H9 (cell line): Measurements from ENCODE around the gene KRT1. TPM values are rescaled to one million over a fixed set of nuclear protein-coding genes. Genes with fewer than 3 reads are reported as not detected.

Experiments used
- DNase-seq: peaks from one replicate; pipeline ENCODE4 v3.0.0-alpha.2; 2017
- H2AFZ ChIP-seq: one replicate; pipeline ENCODE4 v1.6.1; 2013; ENCODE audit warnings: mild to moderate bottlenecking, low read length, control low read depth, moderate library complexity
- H2AK5ac ChIP-seq: 2 replicates; pipeline ENCODE4 v1.6.1; 2013; ENCODE audit warnings: low read length, control low read depth, mixed read lengths; ENCODE audit not compliant: insufficient read length
- H2BK120ac ChIP-seq: one replicate; pipeline ENCODE4 v1.6.1; 2013; ENCODE audit warnings: low read depth, mild to moderate bottlenecking, low read length, control low read depth, inconsistent platforms; ENCODE audit not compliant: poor library complexity, severe bottlenecking
- H2BK12ac ChIP-seq: 2 replicates; pipeline ENCODE4 v1.6.1; 2013; ENCODE audit warnings: low read length, control low read depth, mixed read lengths, low read depth; ENCODE audit not compliant: insufficient read length
- H2BK15ac ChIP-seq: 2 replicates; pipeline ENCODE4 v1.6.1; 2013; ENCODE audit warnings: low read depth, low read length, control low read depth
- H2BK20ac ChIP-seq: one replicate; pipeline ENCODE4 v1.6.1; 2013; ENCODE audit warnings: low read depth, mild to moderate bottlenecking, low read length, control low read depth, inconsistent platforms; ENCODE audit not compliant: poor library complexity, severe bottlenecking
- H2BK5ac ChIP-seq: 2 replicates; pipeline ENCODE4 v1.6.1; 2013; ENCODE audit warnings: low read length, control low read depth, mixed read lengths; ENCODE audit not compliant: insufficient read length
- H3K14ac ChIP-seq: 2 replicates; pipeline ENCODE4 v1.6.1; 2013; ENCODE audit warnings: low read length, control low read depth; ENCODE audit not compliant: insufficient read depth
- H3K18ac ChIP-seq: 2 replicates; pipeline ENCODE4 v1.6.1; 2013; ENCODE audit warnings: low read depth, mild to moderate bottlenecking, mixed read lengths, low read length, control low read depth; ENCODE audit not compliant: insufficient read length
- H3K23ac ChIP-seq: 2 replicates; pipeline ENCODE4 v1.6.1; 2013; ENCODE audit warnings: low read length, control low read depth, mixed read lengths, low read depth; ENCODE audit not compliant: insufficient read length
- H3K23me2 ChIP-seq: 2 replicates; pipeline ENCODE4 v1.6.1; 2013; ENCODE audit warnings: low read depth, mild to moderate bottlenecking, mixed read lengths, low read length, control low read depth; ENCODE audit not compliant: insufficient read length, poor library complexity, severe bottlenecking
- H3K27ac ChIP-seq: 2 replicates; pipeline ENCODE4 v1.5.1; 2013; ENCODE audit warnings: low read length, control low read depth, mixed read lengths, low read depth; ENCODE audit not compliant: insufficient read length
- H3K27me3 ChIP-seq: 2 replicates; pipeline ENCODE4 v1.6.1; 2013; ENCODE audit warnings: low read length, control low read depth, inconsistent platforms; ENCODE audit not compliant: insufficient read depth
- H3K4ac ChIP-seq: 2 replicates; pipeline ENCODE4 v1.6.1; 2013; ENCODE audit warnings: low read depth, mild to moderate bottlenecking, control low read depth, inconsistent platforms, low read length, moderate library complexity
- H3K4me1 ChIP-seq: 2 replicates; pipeline ENCODE4 v1.6.1; 2013; ENCODE audit warnings: low read length, control low read depth, inconsistent platforms; ENCODE audit not compliant: insufficient read depth
- H3K4me2 ChIP-seq: 2 replicates; pipeline ENCODE4 v1.6.1; 2013; ENCODE audit warnings: low read length, control low read depth, mixed read lengths; ENCODE audit not compliant: insufficient read length, insufficient read depth
- H3K56ac ChIP-seq: 2 replicates; pipeline ENCODE4 v1.6.1; 2013; ENCODE audit warnings: low read depth, mild to moderate bottlenecking, mixed read lengths, low read length, control low read depth; ENCODE audit not compliant: insufficient read length
- H3K79me1 ChIP-seq: 2 replicates; pipeline ENCODE4 v1.6.1; 2013; ENCODE audit warnings: low read depth, mild to moderate bottlenecking, moderate library complexity, low read length, control low read depth, inconsistent platforms; ENCODE audit not compliant: insufficient read depth, poor library complexity, severe bottlenecking
- H3K79me2 ChIP-seq: 2 replicates; pipeline ENCODE4 v1.6.1; 2013; ENCODE audit warnings: low read length, control low read depth, inconsistent platforms; ENCODE audit not compliant: insufficient read depth
- H3K9ac ChIP-seq: 2 replicates; pipeline ENCODE4 v1.6.1; 2013; ENCODE audit warnings: low read length, control low read depth, mixed read lengths; ENCODE audit not compliant: insufficient read length; ENCODE audit errors: extremely low read depth
- H3K9me3 ChIP-seq: one replicate; pipeline ENCODE4 v1.6.1; 2013; ENCODE audit warnings: low read depth, low read length, inconsistent platforms; ENCODE audit not compliant: control insufficient read depth
- H3T11ph ChIP-seq: one replicate; pipeline ENCODE4 v1.6.1; 2013; ENCODE audit warnings: mild to moderate bottlenecking, low read length, control low read depth, inconsistent platforms
- H4K20me1 ChIP-seq: one replicate; pipeline ENCODE4 v1.6.1; 2013; ENCODE audit not compliant: control insufficient read depth, insufficient read length, insufficient read depth
- H4K5ac ChIP-seq: 2 replicates; pipeline ENCODE4 v1.6.1; 2013; ENCODE audit warnings: low read depth, mild to moderate bottlenecking, mixed read lengths, low read length, control low read depth; ENCODE audit not compliant: insufficient read length
- H4K8ac ChIP-seq: replicated peaks from 2 replicates; pipeline ENCODE4 v1.6.1; 2013; ENCODE audit warnings: low read length, control low read depth, mixed read lengths, low read depth; ENCODE audit not compliant: insufficient read length
- H4K91ac ChIP-seq: 2 replicates; pipeline ENCODE4 v1.6.1; 2013; ENCODE audit warnings: low read depth, mild to moderate bottlenecking, moderate library complexity, mixed read lengths, low read length, control low read depth; ENCODE audit not compliant: insufficient read length
- H3K27ac Mint-ChIP-seq, 3 experiments: 2 replicates in 2 of 3; 3 replicates in 1 of 3; pipeline ENCODE4 v1.8.0; 2020 to 2021; ENCODE audit warnings: mixed read lengths in 3 of 3, mild to moderate bottlenecking in 1 of 3, moderate library complexity in 1 of 3
- H3K27me3 Mint-ChIP-seq: 2 replicates; pipeline ENCODE4 v1.8.0; 2021; ENCODE audit warnings: low read depth, mild to moderate bottlenecking, moderate library complexity, mixed read lengths
- H3K36me3 Mint-ChIP-seq, 3 experiments: 2 replicates in 2 of 3; 3 replicates in 1 of 3; pipeline ENCODE4 v1.8.0; 2020 to 2021; ENCODE audit warnings: low read depth in 3 of 3, mixed read lengths in 3 of 3; ENCODE audit not compliant: insufficient read depth in 1 of 3
- H3K4me1 Mint-ChIP-seq, 2 experiments: 2 replicates each; pipeline ENCODE4 v1.8.0; 2020; ENCODE audit warnings: mixed read lengths in 2 of 2
- H3K4me3 Mint-ChIP-seq, 2 experiments: 2 replicates in 1 of 2; 3 replicates in 1 of 2; pipeline ENCODE4 v1.8.0; 2020 to 2021; ENCODE audit warnings: mild to moderate bottlenecking in 2 of 2, mixed read lengths in 2 of 2, moderate library complexity in 1 of 2
- H3K9me3 Mint-ChIP-seq, 2 experiments: 2 replicates in 1 of 2; 3 replicates in 1 of 2; pipeline ENCODE4 v1.8.0; 2020; ENCODE audit warnings: mild to moderate bottlenecking in 2 of 2, mixed read lengths in 2 of 2, moderate library complexity in 1 of 2
- CTCF ChIP-seq: fragments of 200-600 bp; sonication (generic); conservative IDR thresholded peaks from 3 replicates; pipeline ENCODE4 v1.8.0; 2021; ENCODE audit warnings: antibody characterized with exemption, mild to moderate bottlenecking
- WGBS: extraction: QIAGEN DNeasy Blood & Tissue Kit; methylation state at CpG from one replicate; pipeline ENCODE4 v1.1.7; 2013; ENCODE audit warnings: missing lambda C conversion rate, low lambda C conversion rate, mixed read lengths; ENCODE audit not compliant: insufficient read length; ENCODE audit errors: extremely low coverage; 5-methylcytosine and 5-hydroxymethylcytosine counted together
- total RNA-seq: library from RNA; stranded (reverse); gene quantifications from 2 replicates; pipeline ENCODE4 v1.2.1, GENCODE V29; 2021

KRT1 gene
- total RNA-seq, 1 experiment from 2014 or later, result not detected

GRCh38 chr12:52681526-52682380 is 1.5 kb upstream of the KRT1 start:
- H3K79me1 ChIP-seq, result no peaks in the 10 kb centered on the region
- no peak overlapping the region for H3K4me2 ChIP-seq
- no peak overlapping the region for H2AK5ac ChIP-seq
- H3T11ph ChIP-seq, result no peak overlapping the region
- DNase-seq, result no peak
- H3K14ac ChIP-seq, result no peak overlapping the region
- no peak overlapping the region for H3K18ac ChIP-seq
- no peak overlapping the region for H2BK5ac ChIP-seq
- H3K9ac ChIP-seq, result no peak overlapping the region
- no peaks in the 10 kb centered on the region for H3K9me3 Mint-ChIP-seq
- no peaks in the 10 kb centered on the region for H3K36me3 Mint-ChIP-seq
- no peak overlapping the region for H2BK120ac ChIP-seq
- peaks cover 50% of the 10 kb centered on the region for H3K27me3 Mint-ChIP-seq
- H3K9me3 ChIP-seq, result no peaks in the 10 kb centered on the region
- no peak for TF ChIP-seq CTCF
- no peak overlapping the region for H2BK20ac ChIP-seq
- H2BK12ac ChIP-seq, result no peak overlapping the region
- H3K56ac ChIP-seq, result no peak overlapping the region
- H3K23ac ChIP-seq, result no peak overlapping the region
- H4K20me1 ChIP-seq, result no peaks in the 10 kb centered on the region
- no peak overlapping the region for H4K8ac ChIP-seq
- no peak overlapping the region for H2BK15ac ChIP-seq
- H3K4me3 Mint-ChIP-seq, result no peak overlapping the region
- H3K4ac ChIP-seq, result no peak overlapping the region
- H3K23me2 ChIP-seq, result no peaks in the 10 kb centered on the region
- H3K27me3 ChIP-seq, result no peaks in the 10 kb centered on the region; the same call in 1 of the 2 replicates
- no peak overlapping the region for H4K91ac ChIP-seq
- no peak overlapping the region for H3K27ac ChIP-seq
- peak overlapping the region in 1 of 3 experiments; percentile 59; a peak in 1 of 7 replicates for H3K27ac Mint-ChIP-seq
- no peaks in the 10 kb centered on the region for H3K79me2 ChIP-seq
- no peak overlapping the region for H4K5ac ChIP-seq
- WGBS, result no CpG with 5 or more reads among the region's 12 CpGs
- H3K4me1 ChIP-seq, result no peaks in the 10 kb centered on the region
- H2AFZ ChIP-seq, result no peak overlapping the region
- peaks cover 0 to 5% of the 10 kb centered on the region in 2 experiments; a peak in 2 of 4 replicates for H3K4me1 Mint-ChIP-seq
